Measurements from ENCODE around the gene JAM2. TPM values are rescaled to one million over a fixed set of nuclear protein-coding genes. Genes with fewer than 3 reads are reported as not detected.

The JAM2 gene
- total and polyA plus RNA-seq, 10 of the 15 experiments (the other 5 are each of a cell fraction or from before 2014, with no cell fraction given): 2.1 to 30.4 (median 8.6) TPM

DNA sequence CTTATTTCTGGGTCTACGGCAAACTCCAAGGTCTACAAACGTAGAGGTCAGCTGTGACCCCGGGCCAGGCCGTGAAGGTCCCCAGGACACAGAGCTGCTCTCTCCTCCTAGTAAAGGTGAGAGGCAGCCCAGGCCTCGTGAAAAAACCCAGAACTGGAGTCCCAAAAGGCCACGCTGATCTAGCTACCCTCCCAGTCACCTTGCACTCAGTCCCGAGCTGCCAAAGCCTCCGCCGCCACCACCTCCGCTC, 95.5 kb downstream of the JAM2 start (continued):
- TF ChIP-seq BCLAF1 (IDR thresholded peaks at IDR 0.05): no peak
- no peak for TF ChIP-seq CHD2 (IDR thresholded peaks at IDR 0.05; ENCODE audit: borderline replicate concordance, low read depth, low read length)
- TF ChIP-seq CEBPB (IDR thresholded peaks at IDR 0.05; ENCODE audit: borderline replicate concordance in 1 of 2, low read depth in 2 of 2, low read length in 2 of 2): no peak
- TF ChIP-seq POLR2AphosphoS2 (IDR thresholded peaks at IDR 0.05; ENCODE audit: low read depth, low read length): peak; percentile 88
- TF ChIP-seq RAD21 (IDR thresholded peaks at IDR 0.05; ENCODE audit: insufficient read depth, low read depth, low read length): no peak
- TF ChIP-seq PML (IDR thresholded peaks at IDR 0.05; ENCODE audit: low read length): no peak; the same call in 1 of the 2 replicates
- TF ChIP-seq SMAD5 (IDR thresholded peaks at IDR 0.05; ENCODE audit: low read depth): peak; percentile 82; the same call in 1 of the 2 replicates
- no peak for TF ChIP-seq ZBTB33 (IDR thresholded peaks at IDR 0.05)
- TF ChIP-seq CBX5 (IDR thresholded peaks at IDR 0.05; ENCODE audit: low read depth): 0 out of 2 replicates have a peak, but pooled peaks have one; percentile 17
- TF ChIP-seq JUNB (IDR thresholded peaks at IDR 0.05): no peak
- TF ChIP-seq SREBF1 (IDR thresholded peaks at IDR 0.05; ENCODE audit: low read length): no peak
- no peak for TF ChIP-seq CREB1 (IDR thresholded peaks at IDR 0.05; ENCODE audit: low read depth)
- TF ChIP-seq E2F8 (IDR thresholded peaks at IDR 0.05; ENCODE audit: low read depth, partially characterized antibody): no peak
- no peak for TF ChIP-seq LARP7 (IDR thresholded peaks at IDR 0.05)
- TF ChIP-seq, protein P1, sequence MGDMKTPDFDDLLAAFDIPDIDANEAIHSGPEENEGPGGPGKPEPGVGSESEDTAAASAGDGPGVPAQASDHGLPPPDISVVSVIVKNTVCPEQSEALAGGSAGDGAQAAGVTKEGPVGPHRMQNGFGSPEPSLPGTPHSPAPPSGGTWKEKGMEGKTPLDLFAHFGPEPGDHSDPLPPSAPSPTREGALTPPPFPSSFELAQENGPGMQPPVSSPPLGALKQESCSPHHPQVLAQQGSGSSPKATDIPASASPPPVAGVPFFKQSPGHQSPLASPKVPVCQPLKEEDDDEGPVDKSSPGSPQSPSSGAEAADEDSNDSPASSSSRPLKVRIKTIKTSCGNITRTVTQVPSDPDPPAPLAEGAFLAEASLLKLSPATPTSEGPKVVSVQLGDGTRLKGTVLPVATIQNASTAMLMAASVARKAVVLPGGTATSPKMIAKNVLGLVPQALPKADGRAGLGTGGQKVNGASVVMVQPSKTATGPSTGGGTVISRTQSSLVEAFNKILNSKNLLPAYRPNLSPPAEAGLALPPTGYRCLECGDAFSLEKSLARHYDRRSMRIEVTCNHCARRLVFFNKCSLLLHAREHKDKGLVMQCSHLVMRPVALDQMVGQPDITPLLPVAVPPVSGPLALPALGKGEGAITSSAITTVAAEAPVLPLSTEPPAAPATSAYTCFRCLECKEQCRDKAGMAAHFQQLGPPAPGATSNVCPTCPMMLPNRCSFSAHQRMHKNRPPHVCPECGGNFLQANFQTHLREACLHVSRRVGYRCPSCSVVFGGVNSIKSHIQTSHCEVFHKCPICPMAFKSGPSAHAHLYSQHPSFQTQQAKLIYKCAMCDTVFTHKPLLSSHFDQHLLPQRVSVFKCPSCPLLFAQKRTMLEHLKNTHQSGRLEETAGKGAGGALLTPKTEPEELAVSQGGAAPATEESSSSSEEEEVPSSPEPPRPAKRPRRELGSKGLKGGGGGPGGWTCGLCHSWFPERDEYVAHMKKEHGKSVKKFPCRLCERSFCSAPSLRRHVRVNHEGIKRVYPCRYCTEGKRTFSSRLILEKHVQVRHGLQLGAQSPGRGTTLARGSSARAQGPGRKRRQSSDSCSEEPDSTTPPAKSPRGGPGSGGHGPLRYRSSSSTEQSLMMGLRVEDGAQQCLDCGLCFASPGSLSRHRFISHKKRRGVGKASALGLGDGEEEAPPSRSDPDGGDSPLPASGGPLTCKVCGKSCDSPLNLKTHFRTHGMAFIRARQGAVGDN (IDR thresholded peaks at IDR 0.05): 0 out of 2 replicates have a peak, but pooled peaks have one; percentile 5
- no peak for TF ChIP-seq RELA (IDR thresholded peaks at IDR 0.05; ENCODE audit: borderline replicate concordance, partially characterized antibody)
- TF ChIP-seq NRF1 (conservative IDR thresholded peaks at IDR 0.05; ENCODE audit: low read depth, low read length): no peak
- TF ChIP-seq IRF3 (IDR thresholded peaks at IDR 0.05): 0 out of 2 replicates have a peak, but pooled peaks have one; percentile 19
